A549 (cell line): ENCODE results near the gene PLCL1. TPM values are rescaled to one million over a fixed set of nuclear protein-coding genes. Genes with fewer than 3 reads are reported as not detected.

ENCODE experiments used
- ATAC-seq, 2 experiments: fragments of 200-7000 bp in 1 of 2; fragments of >200 bp in 1 of 2; cut with Nextera tagmentation in 1 of 2; cut with Tn5 transposase in 1 of 2; 3 replicates each; pipeline versions ENCODE4 v1.8.0 to v1.9.1; 2018 to 2020; ENCODE audit warnings: mild to moderate bottlenecking in 1 of 2, moderate library complexity in 1 of 2
- CTCF ChIA-PET: fragments of 300-600 bp; sonication (Branson Sonifier 250); formaldehyde crosslinking; extraction: SDS; loops from one replicate; lab custom pipeline; 2021; ENCODE audit warnings: antibody characterized with exemption, inconsistent platforms; lab: Yijun Ruan, JAX
- POLR2A ChIA-PET: fragments of 350-600 bp; formaldehyde crosslinking; extraction: SDS; loops from one replicate; lab custom pipeline; 2021; ENCODE audit warnings: antibody characterized with exemption, inconsistent platforms; lab: Yijun Ruan, JAX
- DNase-seq, 2 experiments: peaks; one replicate each; pipeline versions ENCODE4 v3.0.0 to v3.0.0-alpha.2; 2011 to 2016; ENCODE audit warnings: low read depth in 1 of 2, low spot score in 1 of 2
- FAIRE-seq: peaks from 2 replicates; lab custom pipeline; 2011; peaks lifted over from hg19 to GRCh38; lab: Jason Lieb, UNC
- H3K27ac ChIP-seq, 2 experiments: fragments of >200 bp; sonication (Bioruptor Twin); formaldehyde crosslinking; 3 replicates each; pipeline ENCODE4 v1.5.1; 2016 to 2017
- H3K4me1 ChIP-seq: fragments of >200 bp; sonication (Bioruptor Twin); formaldehyde crosslinking; 3 replicates; pipeline ENCODE4 v1.6.1; 2016
- H3K4me2 ChIP-seq: fragments of >200 bp; sonication (Bioruptor Twin); formaldehyde crosslinking; 3 replicates; pipeline ENCODE4 v1.6.1; 2016
- H3K4me3 ChIP-seq: fragments of >200 bp; sonication (Bioruptor Twin); formaldehyde crosslinking; 3 replicates; pipeline ENCODE4 v1.5.1; 2016
- H3K9me3 ChIP-seq: fragments of >200 bp; sonication (Bioruptor Twin); formaldehyde crosslinking; 3 replicates; pipeline ENCODE4 v1.6.1; 2016
- ATOH8 ChIP-seq: fragments of 250-450 bp; sonication (Bioruptor Pico); IDR thresholded peaks from 2 replicates; pipeline ENCODE4 v1.5.0; 2020; ENCODE audit warnings: low read depth, mild to moderate bottlenecking, moderate library complexity
- CBX8 ChIP-seq: fragments of 200-600 bp; sonication (generic); IDR thresholded peaks from 2 replicates; pipeline ENCODE4 v1.6.1; 2016
- CEBPB ChIP-seq, 2 experiments: fragments of >200 bp in 1 of 2; sonication (Bioruptor Twin) in 1 of 2; formaldehyde crosslinking in 1 of 2; IDR thresholded peaks; 2 replicates each; pipeline ENCODE4 v1.6.1; 2012 to 2016
- CHD4 ChIP-seq: fragments of 200-600 bp; sonication (generic); IDR thresholded peaks from 2 replicates; pipeline ENCODE4 v1.6.1; 2016; ENCODE audit warnings: antibody characterized with exemption, mild to moderate bottlenecking, borderline replicate concordance
- E2F6 ChIP-seq: IDR thresholded peaks from 2 replicates; pipeline ENCODE4 v1.6.1; 2012; ENCODE audit warnings: low read depth, borderline replicate concordance
- EHMT2 ChIP-seq: fragments of 200-600 bp; sonication (generic); IDR thresholded peaks from 2 replicates; pipeline ENCODE4 v1.6.1; 2016; ENCODE audit warnings: antibody characterized with exemption, low read depth, mild to moderate bottlenecking, moderate library complexity
- ESRRA ChIP-seq: fragments of 150-350 bp; IDR thresholded peaks from 2 replicates; pipeline ENCODE4 v1.6.1; 2014; ENCODE audit warnings: mild to moderate bottlenecking, low read length, borderline replicate concordance
- FOSB ChIP-seq: fragments of 250-450 bp; sonication (Bioruptor Pico); IDR thresholded peaks from 2 replicates; pipeline ENCODE4 v1.5.0; 2020; ENCODE audit warnings: mild to moderate bottlenecking, moderate library complexity
- FOXS1 ChIP-seq: fragments of 250-450 bp; sonication (Bioruptor Pico); IDR thresholded peaks from 2 replicates; pipeline ENCODE4 v1.5.0; 2020; ENCODE audit warnings: mild to moderate bottlenecking, moderate library complexity
- GATA3 ChIP-seq: IDR thresholded peaks from 2 replicates; pipeline ENCODE4 v1.6.1; 2012; ENCODE audit warnings: borderline replicate concordance
- HES2 ChIP-seq: fragments of >200 bp; sonication (Bioruptor Twin); formaldehyde crosslinking; IDR thresholded peaks from 2 replicates; pipeline ENCODE4 v1.6.1; 2016
- HEYL ChIP-seq: fragments of 250-450 bp; sonication (Bioruptor Pico); IDR thresholded peaks from 2 replicates; pipeline ENCODE4 v1.8.0; 2021; ENCODE audit warnings: mild to moderate bottlenecking, moderate library complexity
- HMGXB4 ChIP-seq: fragments of 250-450 bp; sonication (Bioruptor Pico); IDR thresholded peaks from 2 replicates; pipeline ENCODE4 v1.5.0; 2021; ENCODE audit warnings: mild to moderate bottlenecking, moderate library complexity, borderline replicate concordance
- HOXA7 ChIP-seq: fragments of 250-450 bp; sonication (Bioruptor Pico); IDR thresholded peaks from 2 replicates; pipeline ENCODE4 v1.5.0; 2020; ENCODE audit warnings: mild to moderate bottlenecking, moderate library complexity
- HOXB13 ChIP-seq: fragments of 250-450 bp; sonication (Bioruptor Pico); IDR thresholded peaks from 2 replicates; pipeline ENCODE4 v1.5.0; 2020; ENCODE audit warnings: low read depth, mild to moderate bottlenecking, moderate library complexity
- JUN ChIP-seq, 2 experiments: fragments of >200 bp; sonication (Bioruptor Twin); formaldehyde crosslinking; IDR thresholded peaks; 2 replicates in 1 of 2; 3 replicates in 1 of 2; pipeline ENCODE4 v1.6.1; 2016 to 2017
- KDM1A ChIP-seq: fragments of 200-600 bp; sonication (generic); IDR thresholded peaks from 2 replicates; pipeline ENCODE4 v1.6.1; 2016; ENCODE audit warnings: low read depth, mild to moderate bottlenecking
- KDM5A ChIP-seq: fragments of 200-600 bp; sonication (generic); IDR thresholded peaks from 2 replicates; pipeline ENCODE4 v1.6.1; 2016; ENCODE audit warnings: antibody characterized with exemption, mild to moderate bottlenecking
- MAZ ChIP-seq: fragments of 150-350 bp; IDR thresholded peaks from 2 replicates; pipeline ENCODE4 v1.6.1; 2014; ENCODE audit warnings: antibody characterized with exemption, low read depth, low read length, borderline replicate concordance
- NR3C1 ChIP-seq: fragments of >200 bp; sonication (Bioruptor Twin); formaldehyde crosslinking; IDR thresholded peaks from 3 replicates; pipeline ENCODE4 v1.6.1; 2017
- PBX3 ChIP-seq: IDR thresholded peaks from 2 replicates; pipeline ENCODE4 v1.6.1; 2012
- PHF8 ChIP-seq: fragments of 200-600 bp; sonication (generic); IDR thresholded peaks from 2 replicates; pipeline ENCODE4 v1.6.1; 2016; ENCODE audit warnings: low read depth, mild to moderate bottlenecking, antibody characterized with exemption, moderate library complexity, borderline replicate concordance
- RCOR1 ChIP-seq: fragments of 150-350 bp; IDR thresholded peaks from 2 replicates; pipeline ENCODE4 v1.6.1; 2014; ENCODE audit warnings: antibody characterized with exemption, low read length, low read depth
- REST ChIP-seq: fragments of 200-600 bp; sonication (generic); IDR thresholded peaks from 2 replicates; pipeline ENCODE4 v1.6.1; 2016; ENCODE audit warnings: antibody characterized with exemption, mild to moderate bottlenecking, moderate library complexity
- RFX5 ChIP-seq: fragments of 450-650 bp; IDR thresholded peaks from 2 replicates; pipeline ENCODE4 v1.7.1; 2014; ENCODE audit warnings: antibody characterized with exemption, mild to moderate bottlenecking, moderate library complexity
- RNF2 ChIP-seq: fragments of 200-600 bp; sonication (generic); IDR thresholded peaks from 2 replicates; pipeline ENCODE4 v1.6.1; 2016; ENCODE audit warnings: low read depth, mild to moderate bottlenecking, antibody characterized with exemption, moderate library complexity, borderline replicate concordance
- ZFP36 ChIP-seq: fragments of 450-650 bp; IDR thresholded peaks from 2 replicates; pipeline ENCODE4 v1.6.1; 2014; ENCODE audit warnings: borderline replicate concordance; ENCODE audit not compliant: partially characterized antibody
- WGBS: methylation state at CpG from one replicate; pipeline ENCODE4 v1.1.6; 2017; ENCODE audit errors: missing lambda C conversion rate; 5-methylcytosine and 5-hydroxymethylcytosine counted together
- polyA plus RNA-seq, 4 experiments: library from polyadenylated mRNA; depleted of rRNA in 3 of 4; stranded (reverse); fragments of >200 nt; fragmentation: RNase III in 1 of 4; extraction: RNeasy Plus Mini Kit Qiagen cat#74134 plus additional on column Dnase treatment in 1 of 4; gene quantifications; 2 replicates in 3 of 4; 3 replicates in 1 of 4; pipeline ENCODE4 v1.2.3, GENCODE V29; 2011 to 2017

PLCL1 gene
- polyA plus RNA-seq, 2 of the 4 experiments (the other 2 are of a cell fraction), result 0.03 TPM

- 0% methylated on average over 1 of the region's 1 CpG for WGBS
- Histone ChIP-seq H3K9me3 (no peaks in the 10 kb centered on the region), H3K4me1 (no peaks in the 10 kb centered on the region), H3K4me2 (no peak overlapping the region), H3K27ac (no peak overlapping the region), H3K4me3 (no peak overlapping the region)
- TF ChIP-seq E2F6 (no peak), CEBPB (IDR thresholded peaks at IDR 0.05) (no peak), HMGXB4 (CRISPR knock-in tag) (no peak), RCOR1 (no peak), KDM1A (no peak), PBX3 (no peak), RFX5 (no peak), ATOH8 (CRISPR knock-in tag) (no peak), MAZ (no peak), RNF2 (no peak), REST (no peak), JUN (IDR thresholded peaks at IDR 0.05) (no peak), FOXS1 (no peak), PHF8 (no peak), CBX8 (no peak)
- no peak for ATAC-seq
- FAIRE-seq, result no peak
- DNase-seq, result no peak
- CTCF ChIA-PET, result no interaction called here
- POLR2A ChIA-PET, result no interaction called here
Measured at GRCh38 chr2:197937814-197938213, 133.4 kb downstream of the PLCL1 start.

GRCh38 chr2:197938555-197938954 lies 134.2 kb downstream of the PLCL1 start:
- CTCF ChIA-PET, result no interaction called here
- no peak for ATAC-seq
- POLR2A ChIA-PET, result no interaction called here
- H3K4me2 ChIP-seq, result no peak overlapping the region
- no peak for TF ChIP-seq MAZ
- TF ChIP-seq E2F6, result no peak
- no peak for TF ChIP-seq HEYL (CRISPR knock-in tag)
- TF ChIP-seq FOSB (CRISPR knock-in tag), result no peak
- no peak for TF ChIP-seq EHMT2
- no peak for TF ChIP-seq ESRRA
- TF ChIP-seq KDM5A, result no peak
- TF ChIP-seq CBX8, result no peak
- TF ChIP-seq NR3C1, result no peak
- TF ChIP-seq CHD4, result no peak
- TF ChIP-seq HES2, result no peak
- no peak for TF ChIP-seq HOXA7
- no peak for TF ChIP-seq HOXB13 (CRISPR knock-in tag)
- TF ChIP-seq GATA3, result no peak
- TF ChIP-seq ZFP36, result no peak
- TF ChIP-seq, all 56 proteins: peak for 0
- DNase-seq (no peak), FAIRE-seq (no peak)
- 0% methylated on average over 1 of the region's 1 CpG for WGBS
- H3K9me3 ChIP-seq, result no peaks in the 10 kb centered on the region
- H3K27ac ChIP-seq, result no peak overlapping the region
- H3K4me3 ChIP-seq, result no peak overlapping the region
- H3K4me1 ChIP-seq, result no peaks in the 10 kb centered on the region
